CD4-positive, alpha-beta T cell treated with Interleukin-4 for 1 hour (primary cell): ENCODE data around the gene COPG1.
"Not testable (repeated sequence)": the region's sequence is repeated elsewhere in the genome, so short reads cannot be mapped to it uniquely, and the experiment has no call there.

Experiments used
- DNase-seq, 2 donors: peaks; one replicate each; pipeline ENCODE4 v3.0.0-alpha.2; 2020 to 2022

COPG1 gene, protein sequence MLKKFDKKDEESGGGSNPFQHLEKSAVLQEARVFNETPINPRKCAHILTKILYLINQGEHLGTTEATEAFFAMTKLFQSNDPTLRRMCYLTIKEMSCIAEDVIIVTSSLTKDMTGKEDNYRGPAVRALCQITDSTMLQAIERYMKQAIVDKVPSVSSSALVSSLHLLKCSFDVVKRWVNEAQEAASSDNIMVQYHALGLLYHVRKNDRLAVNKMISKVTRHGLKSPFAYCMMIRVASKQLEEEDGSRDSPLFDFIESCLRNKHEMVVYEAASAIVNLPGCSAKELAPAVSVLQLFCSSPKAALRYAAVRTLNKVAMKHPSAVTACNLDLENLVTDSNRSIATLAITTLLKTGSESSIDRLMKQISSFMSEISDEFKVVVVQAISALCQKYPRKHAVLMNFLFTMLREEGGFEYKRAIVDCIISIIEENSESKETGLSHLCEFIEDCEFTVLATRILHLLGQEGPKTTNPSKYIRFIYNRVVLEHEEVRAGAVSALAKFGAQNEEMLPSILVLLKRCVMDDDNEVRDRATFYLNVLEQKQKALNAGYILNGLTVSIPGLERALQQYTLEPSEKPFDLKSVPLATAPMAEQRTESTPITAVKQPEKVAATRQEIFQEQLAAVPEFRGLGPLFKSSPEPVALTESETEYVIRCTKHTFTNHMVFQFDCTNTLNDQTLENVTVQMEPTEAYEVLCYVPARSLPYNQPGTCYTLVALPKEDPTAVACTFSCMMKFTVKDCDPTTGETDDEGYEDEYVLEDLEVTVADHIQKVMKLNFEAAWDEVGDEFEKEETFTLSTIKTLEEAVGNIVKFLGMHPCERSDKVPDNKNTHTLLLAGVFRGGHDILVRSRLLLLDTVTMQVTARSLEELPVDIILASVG

DNA sequence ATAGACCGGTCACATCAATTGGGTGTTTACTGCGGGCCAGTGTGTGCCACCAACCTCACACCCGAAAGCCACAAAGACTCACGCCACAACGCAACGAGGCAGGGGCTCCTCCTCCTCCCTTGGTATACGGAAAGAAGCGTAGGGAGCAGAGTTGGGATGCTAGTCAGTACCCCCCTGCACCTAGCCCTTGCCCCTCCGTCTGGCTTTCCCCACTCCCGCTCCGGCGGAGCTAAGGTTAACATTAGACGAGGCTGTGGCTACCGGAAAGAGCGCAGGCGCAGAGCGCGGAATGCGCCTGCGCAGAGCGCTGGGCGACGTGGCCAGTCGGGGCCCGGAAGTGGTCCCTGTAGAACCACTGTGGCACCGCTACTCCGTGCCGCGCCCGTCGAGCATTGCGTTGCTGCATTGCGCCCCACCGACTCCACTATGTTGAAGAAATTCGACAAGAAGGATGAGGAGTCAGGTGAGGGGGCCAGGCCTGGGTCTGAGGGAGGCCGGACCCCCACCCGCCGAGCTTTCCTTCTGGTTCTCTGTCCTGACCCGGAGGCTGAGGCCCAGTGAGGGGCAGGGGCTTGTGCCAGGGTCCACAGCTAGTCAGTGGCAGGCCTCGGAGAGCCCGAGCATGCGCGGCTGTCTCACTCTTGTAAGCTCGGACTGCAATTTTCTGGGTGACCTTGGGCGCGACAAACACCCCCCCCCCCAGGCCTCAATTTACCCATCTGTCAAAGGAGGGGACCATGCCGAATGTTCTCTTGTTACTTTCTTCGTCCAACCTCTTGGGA lies at the start of gene COPG1:
COPG1 (plus strand) TSS at position 323 of the 782 bp plus-strand sequence; CDS start at position 427, 104 bp downstream.
- peak; percentile 91 for DNase-seq

DNA sequence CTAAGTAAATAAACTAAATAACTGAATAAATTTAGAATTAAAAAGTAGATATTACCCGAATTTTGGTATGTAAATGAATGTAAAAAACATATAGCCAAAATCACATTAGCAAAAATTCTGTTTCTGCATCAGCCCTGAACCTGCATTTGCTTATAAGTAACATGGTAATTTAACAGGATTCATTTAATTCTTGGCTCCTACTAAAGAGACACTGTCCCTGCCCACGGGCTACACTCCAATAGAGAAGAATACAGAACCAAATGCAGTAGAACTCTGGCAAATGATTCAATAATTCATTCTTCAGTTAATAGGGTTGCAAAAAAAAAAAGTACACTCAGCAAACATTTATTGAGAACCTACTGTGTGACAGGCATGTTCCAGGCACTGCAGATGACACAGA lies 44.9 kb upstream of the COPG1 start:
- DNase-seq = no peak

DNA sequence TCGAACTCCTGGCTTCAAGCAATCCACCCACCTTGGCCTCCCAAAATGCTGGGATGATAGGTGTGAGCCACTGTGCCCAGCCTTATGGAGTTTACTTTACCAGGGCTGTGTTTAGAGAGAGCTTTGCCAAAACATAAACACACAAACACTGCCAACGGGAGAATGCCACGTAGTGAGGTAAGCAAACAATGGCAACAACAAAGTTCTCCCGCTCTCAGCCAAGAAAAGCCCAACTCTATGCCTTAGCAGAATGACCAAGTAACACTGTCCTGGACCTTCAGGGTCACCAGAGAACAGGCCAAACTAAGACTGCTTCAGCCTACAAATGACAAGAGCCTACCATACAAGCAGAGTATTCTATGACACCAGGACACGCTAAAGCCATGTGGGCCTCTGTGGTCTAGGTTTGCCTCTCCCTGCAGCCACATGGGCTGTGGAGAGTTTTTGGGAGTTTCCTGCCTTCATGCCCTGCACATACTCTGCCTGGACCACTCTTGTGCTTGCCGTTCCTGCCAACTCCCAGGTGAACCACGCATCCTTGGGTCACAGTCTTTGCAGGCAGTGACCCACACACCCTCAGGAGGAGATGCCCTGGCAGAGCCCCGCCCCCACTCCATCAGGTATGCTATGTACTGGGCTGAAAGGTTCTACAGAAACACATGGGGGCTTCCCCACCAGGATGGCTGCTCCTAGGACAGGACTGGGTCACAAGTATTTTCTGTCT lies 44.1 kb upstream of the COPG1 start:
- no peak for DNase-seq

DNA sequence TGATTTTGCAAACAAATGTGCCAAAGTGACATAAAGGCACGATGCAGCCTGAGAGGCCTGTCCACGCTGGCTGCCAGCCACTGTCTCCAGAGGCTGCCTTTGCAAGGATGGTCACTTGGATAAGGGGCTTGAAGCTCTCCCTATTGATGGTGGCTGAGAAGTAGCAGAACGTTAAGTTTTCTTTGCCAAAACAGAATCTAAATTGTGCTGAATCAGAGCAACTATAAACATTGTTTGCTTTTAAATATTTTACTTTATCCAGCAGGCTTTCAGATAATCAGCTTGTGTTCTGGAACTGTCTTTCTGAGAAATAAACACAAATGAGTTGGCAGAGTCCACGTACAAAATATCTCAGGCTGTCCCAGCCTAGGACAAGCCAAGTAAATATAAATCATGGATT lies 41.9 kb upstream of the COPG1 start:
- DNase-seq = no peak

DNA sequence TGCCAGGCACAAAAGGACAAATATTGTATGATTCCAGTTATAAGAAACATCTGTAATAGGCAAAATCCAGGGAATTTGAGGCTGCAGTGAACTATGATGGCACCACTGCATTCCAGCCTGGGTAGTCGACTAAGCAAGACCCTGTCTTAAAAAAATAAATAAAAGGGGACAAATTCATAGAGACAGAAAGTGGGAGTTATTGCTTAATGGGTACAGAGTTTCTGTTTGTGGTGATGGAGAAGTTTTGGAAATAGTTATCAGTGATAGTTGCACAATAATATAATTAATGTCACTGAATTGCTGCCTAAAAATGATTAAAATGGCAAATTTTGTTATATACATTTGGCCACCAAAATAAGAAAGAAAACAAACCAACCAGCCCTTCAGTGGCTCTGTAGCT lies 38.1 kb upstream of the COPG1 start:
- no peak for DNase-seq

DNA sequence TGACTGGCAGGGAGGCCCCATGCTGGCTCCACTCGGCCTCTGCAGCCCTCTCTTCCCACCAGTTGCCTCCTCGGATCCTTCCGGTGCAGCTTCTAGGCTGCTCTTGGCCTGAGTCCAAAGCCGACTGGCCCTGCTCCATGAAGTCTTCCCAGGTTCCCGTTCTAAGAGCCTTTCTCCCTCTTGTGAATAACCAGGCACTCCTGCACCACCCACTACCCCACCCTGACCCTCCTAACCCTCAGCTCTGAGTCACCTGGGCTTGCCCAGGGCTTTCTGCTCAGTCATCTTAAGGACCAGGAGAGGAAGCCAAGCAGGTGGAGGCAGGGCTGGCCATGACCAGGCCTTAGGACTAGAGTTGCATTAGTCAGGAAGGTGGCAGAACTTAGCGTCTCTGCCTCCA lies 37.6 kb upstream of the COPG1 start:
- DNase-seq = peak in 1 of 2 donors; percentile 28

DNA sequence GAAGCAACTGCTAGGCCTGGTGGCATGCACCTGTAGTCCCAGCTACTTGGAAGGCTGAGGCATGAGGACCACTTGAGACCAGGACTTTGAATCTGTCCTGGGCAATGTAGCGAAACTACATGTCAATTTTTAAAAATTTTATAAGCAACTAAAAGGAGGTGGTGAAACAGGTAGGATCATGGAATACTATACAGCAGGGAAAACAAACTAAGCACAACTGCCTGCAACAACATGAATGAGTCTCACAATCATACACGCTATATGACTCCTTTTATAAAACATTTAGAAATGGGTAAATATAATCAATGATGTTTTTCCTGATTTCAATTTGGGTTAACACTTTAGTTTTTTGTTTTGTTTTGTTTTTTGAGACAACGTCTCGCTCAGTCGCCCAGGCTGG lies 36.2 kb upstream of the COPG1 start:
- no peak for DNase-seq

DNA sequence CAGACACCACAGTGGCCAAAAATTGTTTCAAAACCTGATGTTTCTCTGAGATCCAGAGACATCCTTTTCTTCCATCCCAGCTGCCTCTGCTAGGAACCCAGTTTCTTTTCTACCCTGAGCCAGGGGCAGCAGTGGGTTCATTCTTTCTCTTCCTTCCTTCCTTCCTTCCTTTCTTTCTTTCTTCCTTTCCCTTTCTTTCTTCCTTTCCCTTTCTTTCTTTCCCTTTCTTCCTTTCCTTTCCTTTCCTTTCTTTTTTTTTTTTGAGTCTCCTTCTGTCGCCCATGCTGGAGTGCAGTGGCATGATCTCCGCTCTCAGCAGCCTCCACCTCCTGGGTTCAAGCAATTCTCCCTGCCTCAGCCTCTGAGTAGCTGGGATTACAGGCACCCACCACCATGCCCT lies 30.7 kb upstream of the COPG1 start:
- DNase-seq = no peak

DNA sequence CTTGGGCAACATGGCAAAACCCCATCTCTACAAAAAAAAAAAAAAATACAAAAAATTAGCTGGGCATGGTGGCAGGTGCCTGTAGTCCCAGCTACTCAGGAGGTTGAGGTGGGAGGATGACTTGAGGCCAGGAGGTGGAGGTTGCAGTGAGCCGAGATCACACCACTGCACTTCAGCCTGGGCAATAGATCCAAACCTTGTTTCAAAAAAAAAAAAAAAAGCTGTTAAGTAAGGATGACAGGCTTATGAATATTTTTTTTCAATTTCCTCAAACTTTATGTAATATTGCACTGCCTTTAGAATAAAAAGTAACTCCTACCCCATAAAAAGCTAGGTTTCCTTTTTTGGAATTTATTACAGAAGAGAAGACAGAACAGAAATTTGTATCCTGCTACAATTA lies 25.0 kb upstream of the COPG1 start:
- not testable (repeated sequence) for DNase-seq

DNA sequence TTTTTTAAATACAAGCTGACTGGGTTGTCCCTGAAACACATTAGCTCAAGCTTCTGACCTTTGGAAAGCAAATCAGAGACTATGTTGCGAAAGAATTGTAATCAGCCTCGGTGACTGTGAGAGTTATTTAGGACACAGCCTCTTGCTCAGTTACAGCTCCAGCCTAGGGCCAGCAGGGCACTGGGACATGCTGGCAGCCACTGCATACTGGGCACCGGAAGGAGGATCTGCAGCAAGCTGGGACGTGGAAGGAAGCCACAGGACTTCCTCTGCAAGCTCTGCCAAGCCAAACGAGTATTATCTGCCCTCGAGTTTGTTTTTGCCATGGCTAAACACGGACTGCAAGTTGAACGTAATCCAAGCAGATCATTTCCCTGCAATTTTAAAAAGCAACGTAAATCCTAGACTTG lies 24.4 kb upstream of the COPG1 start:
- DNase-seq = peak in 1 of 2 donors; percentile 61

DNA sequence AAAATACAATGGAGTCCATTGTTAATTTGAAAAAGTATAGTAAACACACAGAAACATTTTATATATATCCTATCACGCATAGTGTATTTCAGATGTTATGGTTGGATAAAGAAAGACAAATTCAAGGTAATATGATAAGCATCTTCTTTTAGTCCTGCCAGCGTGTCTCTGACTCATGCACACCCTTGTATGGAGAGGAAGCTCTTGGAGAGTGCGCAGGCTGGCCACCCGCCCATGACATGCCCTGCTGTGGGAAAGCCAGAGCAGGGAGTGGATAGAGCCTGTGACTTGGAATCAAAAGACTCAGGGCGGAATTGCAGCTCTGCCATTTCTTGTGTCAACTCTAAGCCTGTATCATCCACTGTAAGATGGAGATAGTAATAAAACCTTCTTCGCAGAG lies 23.0 kb upstream of the COPG1 start:
- DNase-seq = peak in 1 of 2 donors; percentile 61

DNA sequence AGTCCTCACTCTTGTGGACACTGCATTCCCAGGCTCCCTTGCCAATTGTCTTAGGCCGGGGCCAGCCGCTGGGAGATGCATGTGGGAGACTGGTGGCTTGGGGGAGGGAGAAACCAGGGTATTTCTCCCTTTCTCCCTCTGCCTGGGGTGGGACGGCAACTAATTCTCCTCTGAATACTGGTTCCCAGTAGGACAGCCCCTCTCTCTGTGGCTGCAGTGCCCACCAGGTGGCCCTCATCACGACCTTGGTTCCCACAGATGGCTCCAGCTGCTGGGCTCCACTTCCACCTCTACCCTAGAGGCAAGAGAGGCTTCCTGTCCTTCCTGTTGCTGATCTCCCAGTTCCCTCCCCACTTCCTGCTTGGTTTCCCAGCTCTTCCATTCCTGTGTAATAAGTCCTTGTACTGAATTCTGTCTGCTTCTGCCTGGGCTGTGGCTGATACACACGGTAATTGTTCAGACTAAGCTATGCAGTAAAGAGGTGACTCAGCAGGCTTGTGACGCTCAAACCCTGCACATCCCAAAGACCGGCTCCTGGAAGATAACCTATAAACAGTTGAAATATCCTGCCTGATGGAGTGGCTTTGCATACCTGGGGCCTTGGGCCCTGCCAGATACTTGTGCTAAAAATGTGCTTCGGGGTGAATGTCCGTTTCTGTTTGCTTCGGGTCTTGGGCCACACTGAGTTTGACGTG lies 20.4 kb upstream of the COPG1 start:
- no peak for DNase-seq

DNA sequence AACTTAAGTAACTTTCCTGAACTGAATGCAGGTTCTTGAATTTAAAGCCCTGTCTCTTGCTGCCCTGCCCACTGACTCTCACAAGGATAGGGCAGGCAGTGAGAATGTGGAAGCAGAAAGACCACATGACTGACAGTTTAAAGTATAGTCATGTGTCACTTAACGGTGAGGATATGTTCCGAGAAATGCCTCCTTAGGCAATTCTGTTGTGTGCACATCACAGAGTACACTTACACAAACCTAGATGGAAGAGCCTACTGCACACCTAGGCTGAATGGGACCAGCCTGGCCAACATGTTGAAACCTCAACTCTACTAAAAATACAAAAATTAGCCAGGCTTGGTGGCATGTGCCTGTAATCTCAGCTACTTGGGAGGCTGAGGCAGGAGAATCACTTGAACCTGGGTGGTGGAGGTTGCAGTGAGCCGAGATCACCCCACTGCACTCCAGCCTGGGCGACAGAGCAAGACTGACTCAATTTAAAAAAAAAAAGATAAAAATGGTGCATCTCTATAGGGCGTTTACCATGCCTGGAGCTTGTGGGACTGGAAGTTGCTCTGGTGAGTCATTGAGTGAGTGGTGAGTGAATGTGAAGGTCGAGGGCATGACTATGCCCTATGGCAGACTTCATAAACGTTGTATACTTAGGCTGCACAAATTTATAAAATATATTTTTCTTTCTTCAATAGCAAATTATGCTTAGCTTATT lies 18.9 kb upstream of the COPG1 start:
- DNase-seq = peak in 1 of 2 donors; percentile 73

DNA sequence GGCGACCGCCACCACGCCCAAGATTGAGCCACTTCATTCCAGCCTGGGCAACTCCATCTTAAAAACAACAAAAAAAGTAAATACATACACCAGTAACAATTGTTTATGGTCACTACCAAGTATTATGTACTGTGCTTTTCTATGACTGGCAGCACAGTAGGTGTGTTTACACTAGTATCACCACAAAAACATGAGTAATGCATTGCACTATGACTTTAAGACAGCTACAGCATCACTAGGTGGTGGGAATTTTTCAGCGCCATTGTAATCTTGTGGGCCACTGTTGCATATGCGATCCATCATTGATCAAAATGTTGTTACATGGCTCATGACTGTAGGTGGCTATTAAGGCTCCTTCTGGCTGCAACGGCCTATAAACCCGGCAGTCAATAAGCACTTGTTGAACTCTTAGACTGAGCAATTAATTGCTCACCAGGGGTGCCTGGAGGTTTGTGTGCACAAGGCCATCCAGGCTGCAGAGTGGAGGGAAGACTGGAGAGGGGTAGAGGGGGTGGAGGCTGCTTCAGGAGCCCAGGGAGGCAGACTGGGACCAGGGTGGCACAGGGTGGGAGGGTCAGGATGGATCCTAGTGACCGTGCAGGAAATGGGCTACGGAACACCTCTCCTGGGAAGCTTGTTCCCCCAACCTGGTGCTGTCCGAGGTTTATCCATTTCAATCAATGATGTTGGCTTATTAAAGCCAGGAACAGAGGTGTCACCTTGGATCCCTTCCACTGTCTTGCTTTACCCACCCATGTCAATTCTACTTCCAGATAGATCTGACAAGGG lies 17.9 kb upstream of the COPG1 start:
- no peak for DNase-seq

DNA sequence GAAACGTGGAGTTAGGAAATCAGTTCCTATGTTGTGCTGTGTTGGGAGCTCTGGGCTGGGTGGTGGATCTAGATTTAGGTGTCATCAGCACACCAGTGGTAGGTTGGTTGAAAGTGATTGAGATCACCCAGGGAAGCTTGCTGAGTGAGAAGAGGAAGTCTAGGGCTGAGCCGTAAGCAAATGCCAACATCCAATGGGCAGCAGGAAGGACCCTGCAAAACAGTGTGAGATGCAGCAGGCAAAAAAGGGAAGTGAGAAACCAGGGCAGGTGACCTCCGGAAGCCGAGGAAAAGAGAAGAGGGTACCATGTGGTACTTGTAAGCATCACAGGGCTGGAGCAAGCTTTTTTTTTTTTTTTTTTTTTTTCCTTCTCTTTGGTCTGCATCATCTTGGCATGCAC lies 15.9 kb upstream of the COPG1 start:
- peak; percentile 41 to 88 for DNase-seq

DNA sequence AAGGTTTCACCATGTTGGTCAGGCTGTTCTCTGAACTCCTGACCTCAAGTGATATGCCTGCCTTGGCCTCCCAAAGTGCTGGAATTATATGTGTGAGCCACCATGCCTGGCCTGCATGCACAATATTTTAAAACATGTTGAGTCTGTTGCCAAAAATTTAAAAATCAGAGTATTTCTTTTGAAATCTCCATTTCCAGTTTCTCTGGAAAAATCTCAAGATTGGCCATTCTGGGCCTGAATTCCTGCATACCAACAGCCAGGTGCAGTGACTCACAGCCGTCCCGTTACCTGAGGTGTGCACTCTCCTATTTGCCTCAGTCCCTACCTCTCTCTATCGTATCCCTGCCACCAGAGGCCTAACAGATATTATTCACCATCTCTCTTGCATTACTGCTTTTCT lies 15.0 kb upstream of the COPG1 start:
- DNase-seq = no peak

DNA sequence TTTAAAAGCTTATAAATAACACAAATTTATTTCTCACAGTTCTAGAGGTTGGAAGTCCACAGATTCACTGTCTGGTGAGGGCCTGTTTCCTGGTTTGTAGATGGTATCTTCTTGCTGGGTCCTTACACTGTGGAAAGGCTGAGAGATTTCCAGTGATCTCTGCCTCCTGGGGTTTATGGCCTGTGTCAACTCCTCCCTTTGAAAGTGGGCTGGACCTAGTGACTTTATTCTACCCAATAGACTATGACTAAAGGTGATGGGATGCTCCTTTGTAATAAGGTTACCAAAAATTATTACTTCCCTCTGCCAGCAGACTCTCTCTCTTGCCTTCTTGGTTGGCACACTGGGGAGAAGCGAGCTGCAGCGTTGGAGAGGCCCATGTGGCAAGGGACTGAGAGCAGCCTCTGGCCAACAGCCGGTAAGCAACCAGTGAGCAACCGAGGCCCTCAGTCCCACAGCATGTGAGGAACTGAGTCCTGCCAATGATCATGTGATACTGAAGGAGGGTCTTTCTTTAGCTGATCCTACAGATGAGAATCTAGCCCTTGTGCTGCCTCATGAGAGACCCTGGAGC lies 14.0 kb upstream of the COPG1 start:
- DNase-seq = no peak

DNA sequence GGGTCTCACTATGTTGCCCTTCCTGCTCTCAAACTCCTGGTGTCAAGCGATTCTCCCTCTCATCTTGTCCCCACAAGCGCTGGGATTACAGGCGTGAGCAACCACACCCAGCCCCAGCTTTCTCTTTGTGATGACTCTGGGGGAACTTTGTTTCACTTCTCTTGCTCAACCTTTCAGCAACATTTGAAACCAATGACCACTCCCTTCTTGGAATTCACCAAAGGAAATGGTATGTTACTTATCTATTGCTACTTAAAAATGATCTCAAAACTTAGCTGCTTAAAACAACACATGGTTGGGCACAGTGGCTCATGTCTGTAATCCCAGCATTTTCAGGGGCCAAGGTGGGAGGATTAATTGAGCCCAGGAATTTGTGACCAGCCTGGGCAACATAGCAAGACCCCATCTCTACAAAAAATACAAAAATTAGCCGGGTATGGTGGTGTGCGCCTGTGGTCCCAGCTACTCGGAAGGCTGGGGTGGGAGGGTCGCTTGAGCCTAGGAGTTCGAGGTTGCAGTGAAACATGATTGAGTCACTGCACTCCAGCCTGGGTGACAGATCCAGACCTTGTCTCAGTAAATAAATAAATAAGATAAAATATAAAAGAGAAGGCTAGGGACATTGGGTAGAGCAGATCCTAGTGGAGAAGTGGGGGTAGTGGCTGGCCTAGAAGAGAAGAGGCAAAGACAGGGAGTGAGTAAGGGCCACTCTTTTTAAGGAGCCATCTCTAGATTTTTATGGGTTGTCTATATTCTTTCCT lies 10.3 kb upstream of the COPG1 start:
- DNase-seq = peak; percentile 46 to 69

DNA sequence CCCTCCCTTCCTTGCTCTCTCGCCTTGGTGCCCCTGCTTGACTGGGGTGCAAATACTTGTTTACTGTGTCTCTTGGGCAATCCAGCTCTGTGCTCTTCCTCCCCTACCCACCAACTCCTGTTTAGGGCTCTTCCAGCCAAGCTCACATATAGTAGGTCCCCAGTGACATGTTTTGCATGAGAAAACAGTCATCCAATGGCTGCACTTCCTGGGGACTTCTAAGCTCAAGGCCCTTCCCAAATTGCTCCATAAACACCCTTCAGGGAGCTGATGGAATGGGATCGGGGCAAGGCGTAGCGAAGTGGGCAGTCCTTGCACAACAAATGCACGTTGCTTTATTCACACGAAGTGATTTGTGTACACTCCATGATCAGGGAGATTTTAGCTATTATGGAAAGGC lies 9.4 kb upstream of the COPG1 start:
- no peak for DNase-seq
